Measurements from ENCODE around the gene PDIA2.

PDIA2 gene

GRCh38 chr16:317583-317982 is 34.6 kb downstream of the PDIA2 start:
- TF ChIP-seq CTCF (IDR thresholded peaks at IDR 0.05; ENCODE audit: low read depth, low read length): no peak
- H3K4me3 ChIP-seq (ENCODE audit: low read depth, low read length): no peak overlapping the region

GRCh38 chr16:318628-319027 is 35.7 kb downstream of the PDIA2 start:
- no peak for TF ChIP-seq CTCF (IDR thresholded peaks at IDR 0.05; ENCODE audit: low read depth, low read length)
- no peak overlapping the region for H3K4me3 ChIP-seq (ENCODE audit: low read depth, low read length)

- no peak for TF ChIP-seq CTCF (IDR thresholded peaks at IDR 0.05; ENCODE audit: low read depth, low read length)
- no peak overlapping the region for H3K4me3 ChIP-seq (ENCODE audit: low read depth, low read length)
Observed at GRCh38 chr16:320206-320605, 37.2 kb downstream of the PDIA2 start.

- H3K4me3 ChIP-seq (ENCODE audit: low read depth, low read length): no peak overlapping the region
- TF ChIP-seq CTCF (IDR thresholded peaks at IDR 0.05; ENCODE audit: low read depth, low read length): no peak
Observed at GRCh38 chr16:321532-321931, 38.6 kb downstream of the PDIA2 start.

GRCh38 chr16:322476-323143 is 39.6 kb downstream of the PDIA2 start:
- H3K4me3 ChIP-seq (ENCODE audit: low read depth, low read length): no peak overlapping the region
- no peak for TF ChIP-seq CTCF (IDR thresholded peaks at IDR 0.05; ENCODE audit: low read depth, low read length)

- H3K4me3 ChIP-seq (ENCODE audit: low read depth, low read length): no peak overlapping the region
- no peak for TF ChIP-seq CTCF (IDR thresholded peaks at IDR 0.05; ENCODE audit: low read depth, low read length)
Observed at GRCh38 chr16:324201-324450, 41.2 kb downstream of the PDIA2 start.

GRCh38 chr16:324451-325334 is 41.7 kb downstream of the PDIA2 start:
- no peak overlapping the region for H3K4me3 ChIP-seq (ENCODE audit: low read depth, low read length)
- no peak for TF ChIP-seq CTCF (IDR thresholded peaks at IDR 0.05; ENCODE audit: low read depth, low read length)

Data from WI38 (cell line).